HUES48 (cell line): Measurements from ENCODE around the gene PEX1.

Source experiments
- H3K27ac ChIP-seq: one replicate; pipeline ENCODE4 v1.7.0; 2013; ENCODE audit warnings: low read depth, low read length, inconsistent platforms
- H3K27me3 ChIP-seq: 2 replicates; pipeline ENCODE4 v1.6.1; 2013; ENCODE audit warnings: mild to moderate bottlenecking, low read length; ENCODE audit not compliant: control insufficient read depth, insufficient read depth
- H3K36me3 ChIP-seq: 2 replicates; pipeline ENCODE4 v1.6.1; 2013; ENCODE audit warnings: low read length; ENCODE audit not compliant: control insufficient read depth, insufficient read depth
- H3K4me1 ChIP-seq: 2 replicates; pipeline ENCODE4 v1.6.1; 2013; ENCODE audit warnings: mild to moderate bottlenecking, low read length; ENCODE audit not compliant: control insufficient read depth, insufficient read depth
- H3K4me3 ChIP-seq: 2 replicates; pipeline ENCODE4 v1.5.1; 2013; ENCODE audit warnings: mild to moderate bottlenecking, low read depth, low read length
- H3K9ac ChIP-seq: 2 replicates; pipeline ENCODE4 v1.6.1; 2013; ENCODE audit warnings: mild to moderate bottlenecking, low read depth, low read length, moderate library complexity
- H3K9me3 ChIP-seq: 2 replicates; pipeline ENCODE4 v1.6.1; 2013; ENCODE audit warnings: low read length; ENCODE audit not compliant: control insufficient read depth, insufficient read depth

Gene PEX1

DNA sequence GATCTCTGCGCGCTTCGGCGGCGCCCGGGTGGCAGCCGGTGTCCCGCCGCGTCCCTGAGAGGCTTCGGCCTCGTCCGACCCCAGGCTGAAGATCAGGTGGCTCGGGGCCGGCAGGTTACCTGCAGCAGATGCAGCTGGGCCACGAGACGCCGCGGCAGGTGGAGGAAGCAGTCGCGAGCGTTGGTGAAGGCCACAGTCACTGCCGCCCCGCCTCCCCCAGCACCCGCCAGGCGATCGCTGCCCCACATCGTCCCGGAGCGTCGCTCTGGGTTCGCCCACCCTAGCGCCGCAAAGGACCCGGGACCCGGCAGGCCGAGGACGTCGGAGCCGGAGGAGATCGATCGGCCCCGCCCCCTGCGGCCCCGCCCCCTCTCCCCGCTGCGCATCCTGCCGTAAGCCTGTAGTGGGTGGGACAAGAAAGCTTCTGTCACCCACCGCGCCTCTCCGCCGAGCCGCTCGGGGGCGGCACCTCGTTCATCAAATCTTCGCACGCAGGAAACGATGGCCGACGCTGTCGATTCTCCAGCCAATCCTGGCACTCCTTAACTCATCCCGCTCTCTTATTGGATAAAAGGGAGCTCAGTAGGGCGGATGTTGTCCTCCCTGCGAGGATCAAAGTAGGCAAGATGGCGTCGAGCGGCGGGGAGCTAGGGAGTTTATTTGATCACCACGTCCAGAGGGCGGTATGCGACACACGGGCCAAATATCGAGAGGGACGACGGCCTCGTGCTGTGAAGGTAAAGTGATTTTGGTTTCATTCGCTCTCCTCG, at the start of gene PEX1, which contains the start of gene RBM48:
TSS of gene PEX1 (minus strand) at position 333 of the 770 bp plus-strand sequence. CDS start at position 248, 85 bp downstream.
TSS of gene RBM48 (plus strand) at position 608 of the 770 bp plus-strand sequence. CDS start at position 627, 19 bp downstream.
- Histone ChIP-seq H3K9me3 (no peaks in the 10 kb centered on the region), H3K4me3 (peak within 1 kb of the TSS; percentile 88), H3K27me3 (no peaks in the 10 kb centered on the region), H3K9ac (peak within 1 kb of the TSS; percentile 85), H3K36me3 (peaks cover 26% of the 10 kb centered on the region), H3K4me1 (peaks cover 8% of the 10 kb centered on the region; the same call in 1 of the 2 replicates), H3K27ac (peak within 1 kb of the TSS; percentile 88)

DNA sequence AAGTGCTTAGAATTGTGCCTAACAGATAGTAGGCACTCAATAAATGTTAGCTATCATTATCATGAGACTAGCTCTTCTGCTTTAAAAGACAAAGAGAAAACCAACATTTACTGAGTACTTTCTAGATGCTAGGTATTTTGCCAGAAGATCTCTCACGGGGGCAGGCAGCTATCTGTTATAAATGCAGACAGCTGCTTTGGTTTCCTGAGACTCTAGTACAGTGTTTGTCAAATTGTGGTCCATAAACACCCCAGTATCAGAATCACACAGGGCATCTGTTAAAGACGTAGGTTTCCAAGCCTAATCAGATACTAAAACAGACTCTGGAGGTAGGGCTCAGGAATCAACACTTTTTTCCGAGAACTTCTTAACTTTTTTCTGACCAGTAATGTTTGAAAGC, 48.0 kb upstream of the PEX1 start:
- H3K27ac ChIP-seq = no peak overlapping the region
- H3K4me1 ChIP-seq = no peaks in the 10 kb centered on the region
- H3K4me3 ChIP-seq = no peak overlapping the region
- H3K36me3 ChIP-seq = peaks cover 96% of the 10 kb centered on the region
- no peaks in the 10 kb centered on the region for H3K9me3 ChIP-seq
- no peaks in the 10 kb centered on the region for H3K27me3 ChIP-seq
- no peak overlapping the region for H3K9ac ChIP-seq

DNA sequence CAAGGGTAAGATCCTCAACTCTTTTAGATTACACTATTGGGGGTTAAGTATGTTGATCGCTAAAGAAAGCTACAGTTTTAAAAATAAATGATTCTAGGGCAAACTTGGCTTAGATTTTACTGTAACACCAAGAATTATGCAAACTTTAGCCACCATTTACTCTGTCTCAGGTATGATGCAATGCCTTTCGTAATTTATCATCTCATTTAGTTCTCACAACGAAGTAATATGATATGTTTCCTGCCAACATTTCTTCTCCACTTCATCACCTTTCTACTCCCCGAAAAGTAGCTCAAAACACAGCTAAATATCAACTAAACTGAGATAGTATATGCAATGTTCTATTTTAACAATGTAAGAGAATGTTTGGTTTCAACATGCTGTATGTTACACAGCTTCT, 40.8 kb upstream of the PEX1 start:
- Histone ChIP-seq H3K36me3 (peaks cover 91% of the 10 kb centered on the region), H3K27me3 (no peaks in the 10 kb centered on the region), H3K27ac (no peak overlapping the region), H3K9ac (no peak overlapping the region), H3K4me3 (no peak overlapping the region), H3K9me3 (no peaks in the 10 kb centered on the region), H3K4me1 (no peaks in the 10 kb centered on the region)

DNA sequence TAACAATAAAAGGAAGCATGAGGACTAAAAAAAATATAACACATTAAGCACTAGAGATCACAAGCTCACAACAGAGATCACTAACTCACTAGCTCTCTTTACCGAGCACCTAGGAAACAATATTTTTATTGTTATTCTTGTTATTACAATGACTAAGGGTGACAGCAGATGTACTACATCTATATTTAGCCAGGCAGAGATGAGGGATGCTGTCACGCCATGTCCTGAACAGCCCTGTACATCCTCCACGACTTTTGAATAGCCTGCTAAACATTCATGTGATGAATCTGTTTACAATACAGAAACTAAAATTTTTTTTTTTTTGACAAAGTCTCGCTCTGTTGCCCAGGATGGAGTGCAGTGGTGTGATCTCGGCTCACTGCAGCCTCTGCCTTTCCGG, 39.1 kb upstream of the PEX1 start:
- Histone ChIP-seq H3K36me3 (peaks cover 91% of the 10 kb centered on the region), H3K9ac (no peak overlapping the region), H3K4me3 (no peak overlapping the region), H3K4me1 (no peaks in the 10 kb centered on the region), H3K27me3 (no peaks in the 10 kb centered on the region), H3K9me3 (no peaks in the 10 kb centered on the region), H3K27ac (no peak overlapping the region)

DNA sequence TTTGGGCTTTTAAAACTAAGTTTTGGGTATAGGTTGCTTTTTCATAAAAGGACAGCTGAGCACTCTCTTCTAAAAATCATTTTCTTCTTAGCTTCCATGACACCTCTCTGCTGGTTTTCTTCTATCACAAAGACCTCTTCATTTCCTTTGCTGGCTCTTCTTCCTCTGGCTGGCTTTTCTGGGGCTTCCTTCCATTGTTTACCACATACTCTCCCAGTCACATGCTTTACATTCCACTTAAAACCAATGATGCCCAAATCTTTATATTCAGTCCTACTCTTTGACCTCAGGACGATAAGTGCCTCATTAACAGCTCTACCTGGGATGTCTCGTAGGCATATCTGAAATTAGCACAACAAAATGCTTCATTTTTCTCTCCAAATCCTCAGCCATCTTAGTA, 35.0 kb upstream of the PEX1 start:
- no peaks in the 10 kb centered on the region for H3K27me3 ChIP-seq
- no peaks in the 10 kb centered on the region for H3K4me1 ChIP-seq
- H3K9ac ChIP-seq = no peak overlapping the region
- peaks cover 72% of the 10 kb centered on the region for H3K36me3 ChIP-seq
- H3K27ac ChIP-seq = no peak overlapping the region
- no peak overlapping the region for H3K4me3 ChIP-seq
- no peaks in the 10 kb centered on the region for H3K9me3 ChIP-seq

DNA sequence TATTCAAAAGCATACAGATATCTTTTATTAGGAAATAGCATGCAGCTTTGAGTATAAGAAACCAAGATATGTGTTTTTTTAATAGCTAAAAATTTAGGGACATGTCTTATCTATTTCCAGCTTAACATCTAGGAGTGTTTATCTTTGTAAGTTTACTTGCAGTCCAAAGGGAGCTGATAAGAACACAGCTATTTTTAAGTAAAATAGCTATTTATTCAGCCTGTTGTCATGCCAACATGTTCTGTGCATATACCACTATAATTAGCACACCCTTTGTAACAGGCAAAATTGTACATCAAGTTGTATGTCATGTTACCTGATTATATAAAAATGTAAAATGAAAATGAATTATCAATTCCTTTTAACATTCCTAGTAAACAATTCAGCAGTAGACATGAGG, 32.3 kb upstream of the PEX1 start:
- H3K9ac ChIP-seq = no peak overlapping the region
- no peaks in the 10 kb centered on the region for H3K27me3 ChIP-seq
- peaks cover 45% of the 10 kb centered on the region for H3K36me3 ChIP-seq
- H3K4me3 ChIP-seq = no peak overlapping the region
- no peaks in the 10 kb centered on the region for H3K9me3 ChIP-seq
- H3K27ac ChIP-seq = no peak overlapping the region
- H3K4me1 ChIP-seq = no peaks in the 10 kb centered on the region

DNA sequence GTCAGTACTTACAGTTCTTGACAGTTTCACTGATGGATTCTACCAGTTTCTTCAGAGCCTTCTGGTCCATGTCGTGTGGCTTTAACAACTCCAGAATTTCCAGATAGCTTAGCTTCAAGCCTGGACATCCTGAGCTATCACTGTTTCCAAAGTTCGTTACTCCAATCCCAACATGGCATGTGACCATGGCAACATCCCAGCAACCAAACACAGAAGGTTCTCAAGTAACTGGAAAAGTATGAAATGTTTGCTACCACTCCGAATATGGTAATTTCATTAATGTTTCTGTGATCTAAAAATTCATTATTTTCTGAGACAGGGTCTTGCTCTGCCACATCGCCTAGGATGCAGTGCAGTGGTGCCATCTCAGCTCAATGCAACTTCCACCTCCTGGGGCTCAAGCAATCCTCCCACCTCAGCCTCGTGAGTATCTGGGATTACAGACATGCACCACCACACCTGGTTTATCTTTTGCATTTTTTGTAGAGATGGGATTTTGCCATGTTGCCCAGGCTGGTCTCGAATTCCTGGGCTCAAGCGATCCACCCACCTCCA, 29.6 kb upstream of the PEX1 start:
- no peaks in the 10 kb centered on the region for H3K9me3 ChIP-seq
- peaks cover 24% of the 10 kb centered on the region for H3K36me3 ChIP-seq
- no peak overlapping the region for H3K4me3 ChIP-seq
- no peaks in the 10 kb centered on the region for H3K27me3 ChIP-seq
- no peak overlapping the region for H3K27ac ChIP-seq
- no peak overlapping the region for H3K9ac ChIP-seq
- no peaks in the 10 kb centered on the region for H3K4me1 ChIP-seq

DNA sequence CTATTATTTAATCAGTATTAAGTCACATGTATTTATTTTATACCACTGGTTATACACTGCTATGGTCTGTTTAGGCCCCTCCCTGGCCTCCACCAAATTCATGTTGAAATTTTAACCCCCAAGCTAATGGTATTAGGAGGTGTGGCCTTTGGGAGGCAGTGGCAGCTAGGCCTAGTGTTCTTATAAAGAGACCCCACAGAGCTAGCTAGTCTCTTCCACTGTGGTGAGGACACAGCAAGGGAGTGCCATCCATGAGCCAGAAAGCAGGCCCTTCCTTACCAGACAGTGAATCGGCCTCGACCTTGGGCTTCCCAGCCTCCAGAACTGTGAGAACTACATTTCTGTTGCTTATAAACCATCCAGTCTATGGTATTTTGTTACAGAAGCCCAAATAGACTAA, 28.9 kb upstream of the PEX1 start:
- no peaks in the 10 kb centered on the region for H3K27me3 ChIP-seq
- no peak overlapping the region for H3K9ac ChIP-seq
- H3K9me3 ChIP-seq = no peaks in the 10 kb centered on the region
- no peaks in the 10 kb centered on the region for H3K4me1 ChIP-seq
- no peak overlapping the region for H3K27ac ChIP-seq
- H3K36me3 ChIP-seq = peaks cover 18% of the 10 kb centered on the region
- no peak overlapping the region for H3K4me3 ChIP-seq

DNA sequence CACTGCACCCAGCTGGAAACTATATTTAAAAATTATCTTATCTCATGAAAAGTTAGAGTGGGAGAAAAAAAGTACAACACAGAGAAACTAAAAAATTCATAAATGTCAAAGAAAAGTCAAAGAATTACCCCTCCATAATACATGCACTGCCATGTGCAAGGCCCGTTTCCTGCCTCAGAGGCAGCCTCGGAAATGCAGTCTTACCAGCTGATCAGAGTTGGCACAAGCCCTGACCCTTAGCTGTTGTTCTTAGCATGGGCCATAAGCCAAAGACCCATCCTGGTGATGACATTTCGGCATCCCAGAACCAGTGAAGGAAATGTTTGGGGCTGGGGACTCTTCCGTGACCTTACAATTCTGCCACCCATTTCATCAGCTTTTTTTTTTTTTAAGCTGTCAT, 21.9 kb upstream of the PEX1 start:
- Histone ChIP-seq H3K9ac (no peak overlapping the region), H3K4me1 (no peaks in the 10 kb centered on the region), H3K4me3 (no peak overlapping the region), H3K36me3 (no peaks in the 10 kb centered on the region), H3K9me3 (no peaks in the 10 kb centered on the region), H3K27me3 (no peaks in the 10 kb centered on the region), H3K27ac (no peak overlapping the region)

DNA sequence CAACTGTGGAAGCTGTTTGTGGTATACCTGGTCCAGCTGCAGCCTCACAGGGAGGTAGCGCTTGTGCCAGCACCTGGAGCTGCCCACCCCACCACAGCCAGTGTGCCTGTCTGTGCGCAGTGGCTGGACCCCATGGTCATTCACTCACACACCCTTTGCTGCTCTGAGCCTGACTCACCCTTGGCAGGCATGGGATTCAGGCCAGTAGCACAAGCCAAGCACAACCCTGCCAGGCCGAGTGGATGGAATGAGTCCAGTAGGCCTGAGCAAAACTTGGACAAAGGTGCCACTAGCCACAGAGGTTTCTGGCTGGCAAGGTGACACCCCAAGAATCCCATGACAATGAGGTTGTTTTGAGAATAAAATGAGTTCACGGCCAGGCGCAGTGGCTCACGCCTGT, 19.3 kb upstream of the PEX1 start:
- H3K4me3 ChIP-seq = no peak overlapping the region
- H3K9me3 ChIP-seq = peaks cover 2% of the 10 kb centered on the region; the same call in 1 of the 2 replicates
- no peak overlapping the region for H3K9ac ChIP-seq
- no peaks in the 10 kb centered on the region for H3K27me3 ChIP-seq
- H3K4me1 ChIP-seq = no peaks in the 10 kb centered on the region
- no peaks in the 10 kb centered on the region for H3K36me3 ChIP-seq
- no peak overlapping the region for H3K27ac ChIP-seq

DNA sequence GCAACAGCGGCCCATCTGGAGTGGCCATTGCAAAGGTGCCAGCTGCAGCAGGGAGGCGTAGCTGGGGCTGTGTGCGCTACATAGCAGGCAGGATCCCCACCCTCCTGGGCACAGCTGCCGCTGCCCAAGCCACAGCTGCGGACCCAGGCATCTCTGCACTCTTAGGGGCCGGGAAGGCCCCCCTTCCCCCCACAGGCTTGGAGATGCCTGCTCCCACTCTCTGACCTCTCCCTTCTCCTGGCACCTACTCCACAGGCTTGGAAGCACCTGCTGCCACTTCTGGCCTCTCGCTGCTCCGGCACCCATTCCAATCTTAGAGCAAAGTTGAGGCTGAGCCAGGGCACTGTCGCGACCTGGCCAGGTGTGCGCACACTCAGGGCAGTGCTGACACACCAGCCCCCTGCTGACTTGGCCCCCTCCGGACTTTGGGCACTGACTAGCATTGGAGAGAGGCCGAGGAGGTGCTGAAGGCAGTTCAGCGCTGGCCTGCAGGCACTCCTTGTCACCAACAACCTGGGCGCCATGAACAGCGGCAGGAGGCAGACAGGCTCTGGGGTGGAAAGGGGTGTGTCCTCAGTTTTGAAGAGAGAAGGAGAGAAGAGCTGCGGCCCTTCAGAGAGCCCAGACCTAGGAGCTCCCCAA, 18.7 kb upstream of the PEX1 start:
- Histone ChIP-seq H3K27ac (no peak overlapping the region), H3K36me3 (no peaks in the 10 kb centered on the region), H3K27me3 (no peaks in the 10 kb centered on the region), H3K4me1 (no peaks in the 10 kb centered on the region), H3K9me3 (peaks cover 2% of the 10 kb centered on the region; the same call in 1 of the 2 replicates), H3K9ac (no peak overlapping the region), H3K4me3 (no peak overlapping the region)
